Measurements from ENCODE around the gene USP2. TPM values are rescaled to one million over a fixed set of nuclear protein-coding genes. Genes with fewer than 3 reads are reported as not detected.
A peak's percentile ranks its signal among the peaks of the same experiment; 100 is the strongest.

Gene USP2
- total and polyA plus RNA-seq, 2 of the 8 experiments (the other 6 are each of a cell fraction or from before 2014, with no cell fraction given) = 2.2 to 6.9 TPM

- Histone ChIP-seq H3K4me3 (ENCODE audit: extremely low read depth in 1 of 4, insufficient read depth in 2 of 4, low read depth in 3 of 4, low read length in 4 of 4) (no peak overlapping the region), H3K9ac (replicated peaks in 1 of 4; ENCODE audit: extremely low read depth in 1 of 4, low read depth in 3 of 4, low read length in 3 of 4) (no peak overlapping the region), H2BK5ac (ENCODE audit: low read depth, low read length) (0 out of 2 replicates have a peak overlapping the region, but pooled peaks have one; percentile 0), H4K91ac (replicated peaks; ENCODE audit: insufficient read length, low read length) (no peak overlapping the region), H3K18ac (ENCODE audit: extremely low read depth, low read length) (no peak overlapping the region), H3K79me1 (ENCODE audit: low read depth, low read length) (no peaks in the 10 kb centered on the region; the same call in 1 of the 2 replicates), H3K27me3 (replicated peaks in 1 of 4; ENCODE audit: control insufficient read depth in 3 of 4, extremely low read depth in 1 of 4, insufficient read depth in 3 of 4, low read length in 3 of 4) (no peaks in the 10 kb centered on the region), H3K4me1 (replicated peaks in 1 of 4; ENCODE audit: control insufficient read depth in 3 of 4, insufficient read depth in 4 of 4, low read length in 3 of 4) (no peaks in the 10 kb centered on the region), H3K14ac (ENCODE audit: insufficient read length) (no peak overlapping the region), H3K79me2 (ENCODE audit: control insufficient read depth in 1 of 2, insufficient read depth in 2 of 2, low read length in 2 of 2) (no peaks in the 10 kb centered on the region), H3K36me3 (ENCODE audit: control insufficient read depth in 2 of 4, insufficient read depth in 4 of 4, low read length in 3 of 4) (peaks cover 7 to 53% (median 24%) of the 10 kb centered on the region in 4 experiments; a peak in 7 of 8 replicates), H4K5ac (ENCODE audit: insufficient read length, low read depth, low read length) (no peak overlapping the region), H2AFZ (ENCODE audit: low read length) (no peak overlapping the region), H3K9me3 (ENCODE audit: insufficient read depth in 2 of 2, low read depth in 1 of 2, low read length in 1 of 2) (no peaks in the 10 kb centered on the region), H4K20me1 (replicated peaks in 1 of 2; ENCODE audit: control insufficient read depth in 1 of 2, insufficient read depth in 2 of 2, low read length in 2 of 2) (peaks cover 6 to 7% of the 10 kb centered on the region in 2 experiments), H3K4ac (replicated peaks; ENCODE audit: insufficient read length, low read depth, low read length) (no peak overlapping the region), H2AK5ac (ENCODE audit: low read depth, low read length) (no peak overlapping the region), H4K8ac (ENCODE audit: extremely low read depth, insufficient read depth, low read length) (no peak overlapping the region), H3K4me2 (ENCODE audit: insufficient read depth in 1 of 2, low read depth in 2 of 2, low read length in 2 of 2) (no peak overlapping the region), H2BK12ac (ENCODE audit: low read depth, low read length) (no peak overlapping the region), H2BK120ac (replicated peaks; ENCODE audit: low read depth, low read length) (no peak overlapping the region), H2BK20ac (ENCODE audit: low read length) (no peak overlapping the region), H3K23me2 (ENCODE audit: low read depth, low read length) (no peaks in the 10 kb centered on the region), H2BK15ac (ENCODE audit: low read length) (no peak overlapping the region), H3K27ac (ENCODE audit: low read depth, low read length) (no peak overlapping the region; the same call in 1 of the 2 replicates), H3K23ac (ENCODE audit: insufficient read length) (no peak overlapping the region), H3K56ac (replicated peaks; ENCODE audit: insufficient read length, low read depth, low read length) (no peak overlapping the region)
- CTCF ChIA-PET (ENCODE audit: partially characterized antibody) = interaction anchor here (0.7 to 13.8 kb wide), 8 partner anchors 9 to 394 kb away, joined by 3 to 174 read pairs (median 7); no protein-coding TSS in a partner anchor
- DNase-seq (ENCODE audit: low read depth in 1 of 2, low spot score in 2 of 2) = no peak
- POLR2A ChIA-PET (ENCODE audit: partially characterized antibody) = interaction anchor here (1.7 to 5.6 kb wide), 2 partner anchors 11 to 14 kb away, joined by 4 to 44 read pairs; partner anchors contain the start of gene MCAM
- 81% methylated on average over 7 of the region's 7 CpGs; no CpG with 5 or more reads in 1 of the 2 experiments for WGBS, 2 experiments (ENCODE audit: extremely low coverage in 1 of 2, insufficient coverage in 1 of 2, insufficient read length in 1 of 2, insufficient replicate concordance in 2 of 2, low coverage in 1 of 2, low lambda C conversion rate in 2 of 2, missing lambda C conversion rate in 1 of 2)
- FAIRE-seq = no peak
- TF ChIP-seq TBP (IDR thresholded peaks at IDR 0.05; ENCODE audit: low read depth, low read length) (no peak), JUND (IDR thresholded peaks at IDR 0.05; ENCODE audit: low read length) (no peak), YY1 (IDR thresholded peaks at IDR 0.05; ENCODE audit: low read depth, low read length) (no peak), TAF7 (optimal IDR thresholded peaks at IDR 0.05; ENCODE audit: borderline replicate concordance, low read depth, low read length) (no peak), CREB1 (IDR thresholded peaks at IDR 0.05) (no peak), POU5F1 (IDR thresholded peaks at IDR 0.05; ENCODE audit: low read depth, low read length) (no peak), EP300 (IDR thresholded peaks at IDR 0.05; ENCODE audit: borderline replicate concordance in 1 of 2, low read depth in 2 of 2, low read length in 2 of 2) (no peak), KDM1A (IDR thresholded peaks at IDR 0.05; ENCODE audit: borderline replicate concordance, low read length) (no peak), POLR2A (IDR thresholded peaks at IDR 0.05; ENCODE audit: control extremely low read depth in 1 of 2, low read depth in 2 of 2, low read length in 2 of 2) (no peak), CTCF (IDR thresholded peaks at IDR 0.05; ENCODE audit: control extremely low read depth in 1 of 3, insufficient read depth in 1 of 3, low read depth in 1 of 3, low read length in 3 of 3) (no peak)
These were observed 75.7 kb downstream of the USP2 start for GRCh38 chr11:119305556-119306372.
